SK-N-MC (cell line): ENCODE data around the gene NTRK1.

Source experiments
- DNase-seq: peaks from one replicate; pipeline ENCODE4 v3.0.0-alpha.2; 2011; ENCODE audit warnings: low read depth, low spot score
- H3K27ac ChIP-seq: fragments of 200-600 bp; sonication (generic); 2 replicates; pipeline ENCODE4 v1.5.1; 2016; ENCODE audit warnings: mixed run types
- H3K36me3 ChIP-seq: fragments of 200-600 bp; sonication (generic); 2 replicates; pipeline ENCODE4 v1.6.1; 2017; ENCODE audit warnings: antibody characterized with exemption, low read length, mixed read lengths; ENCODE audit not compliant: insufficient read depth
- H3K4me3 ChIP-seq: fragments of 200-600 bp; sonication (generic); 2 replicates; pipeline ENCODE4 v1.5.1; 2016
- H3K9ac ChIP-seq: fragments of 200-600 bp; sonication (generic); 2 replicates; pipeline ENCODE4 v1.8.0; 2017; ENCODE audit warnings: mixed run types, mixed read lengths; ENCODE audit not compliant: insufficient read length
- H3K9me3 ChIP-seq: fragments of 200-600 bp; sonication (generic); 2 replicates; pipeline ENCODE4 v1.6.1; 2017; ENCODE audit warnings: low read depth, mild to moderate bottlenecking, antibody characterized with exemption, low read length, moderate library complexity, mixed read lengths
- EZH2 ChIP-seq: fragments of 200-600 bp; sonication (generic); IDR thresholded peaks from one replicate; pipeline ENCODE4 v1.6.1; 2017; ENCODE audit warnings: antibody characterized with exemption
- FOXP2 ChIP-seq: optimal IDR thresholded peaks from 2 replicates; pipeline ENCODE3; 2011; ENCODE audit warnings: mild to moderate bottlenecking, moderate library complexity; ENCODE audit not compliant: insufficient read depth; ENCODE audit errors: extremely low read length, control extremely low read depth
- POLR2AphosphoS5 ChIP-seq: IDR thresholded peaks from 2 replicates; pipeline ENCODE4 v1.6.1; 2012; ENCODE audit warnings: mild to moderate bottlenecking, low read depth, low read length, borderline replicate concordance

NTRK1 gene

GRCh38 chr1:156848461-156849150, 12.1 kb upstream of the NTRK1 start:
- no peak for TF ChIP-seq FOXP2
- TF ChIP-seq EZH2 = no peak
- no peak for TF ChIP-seq POLR2AphosphoS5
- no peak for DNase-seq
- Histone ChIP-seq H3K4me3 (no peak overlapping the region), H3K36me3 (no peaks in the 10 kb centered on the region), H3K9me3 (no peaks in the 10 kb centered on the region), H3K27ac (no peak overlapping the region), H3K9ac (no peak overlapping the region)

DNA sequence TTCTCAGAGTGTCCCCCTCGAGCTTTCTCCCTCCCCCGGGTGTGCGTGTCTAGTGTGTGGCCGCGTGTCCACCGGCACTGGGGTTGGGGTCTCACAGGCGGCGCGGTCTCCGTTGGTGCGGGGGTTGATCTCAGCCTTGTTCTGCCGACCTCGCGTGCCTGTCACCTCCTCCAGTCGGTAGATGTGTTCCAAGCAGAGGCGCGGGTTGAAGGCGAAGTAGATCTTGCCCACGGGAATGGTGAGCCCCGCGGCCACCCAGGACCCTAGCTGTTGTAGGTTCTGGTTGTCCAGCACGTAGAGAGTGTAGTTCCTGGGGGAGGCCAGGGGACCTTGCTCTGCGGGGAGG, 11.5 kb upstream of the NTRK1 start:
- TF ChIP-seq FOXP2 = no peak
- TF ChIP-seq EZH2 = no peak
- no peak for TF ChIP-seq POLR2AphosphoS5
- Histone ChIP-seq H3K27ac (no peak overlapping the region), H3K4me3 (no peak overlapping the region), H3K9ac (no peak overlapping the region), H3K36me3 (no peaks in the 10 kb centered on the region), H3K9me3 (no peaks in the 10 kb centered on the region)
- no peak for DNase-seq

- Histone ChIP-seq H3K4me3 (no peak overlapping the region), H3K27ac (no peak overlapping the region), H3K36me3 (no peaks in the 10 kb centered on the region), H3K9ac (no peak overlapping the region), H3K9me3 (no peaks in the 10 kb centered on the region)
- DNase-seq = no peak
- TF ChIP-seq POLR2AphosphoS5 (no peak), EZH2 (no peak), FOXP2 (no peak)
Measured at GRCh38 chr1:156851779-156852417, 8.8 kb upstream of the NTRK1 start.

DNA sequence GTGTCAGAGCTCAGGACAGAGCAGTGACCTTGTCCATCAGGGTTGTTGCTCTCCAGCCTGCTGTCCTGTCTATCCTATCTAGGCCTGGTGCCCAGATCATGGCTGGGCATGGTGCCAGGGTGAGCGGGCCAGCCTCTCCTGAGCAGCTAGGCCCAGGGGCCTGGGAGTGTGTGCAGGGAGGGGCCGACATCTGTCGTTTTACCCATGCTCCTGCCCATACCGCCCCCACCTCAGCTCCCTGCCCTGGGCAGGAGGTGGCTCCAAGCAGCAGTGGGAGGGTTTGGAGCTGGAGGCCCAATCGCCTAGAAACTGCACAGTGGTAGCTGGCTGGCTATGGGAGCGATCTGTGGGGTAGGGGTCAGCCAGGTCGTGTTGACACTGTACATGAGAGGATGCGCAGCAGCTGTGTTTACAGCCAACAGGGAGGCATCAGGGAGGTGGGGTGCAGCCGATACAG, 8.2 kb upstream of the NTRK1 start:
- Histone ChIP-seq H3K9ac (no peak overlapping the region), H3K4me3 (no peak overlapping the region), H3K27ac (no peak overlapping the region), H3K9me3 (no peaks in the 10 kb centered on the region), H3K36me3 (no peaks in the 10 kb centered on the region)
- no peak for TF ChIP-seq EZH2
- no peak for DNase-seq

GRCh38 chr1:156853761-156854160, 6.9 kb upstream of the NTRK1 start:
- no peak for TF ChIP-seq EZH2
- no peak for TF ChIP-seq FOXP2
- no peak for TF ChIP-seq POLR2AphosphoS5
- Histone ChIP-seq H3K4me3 (no peak overlapping the region), H3K9ac (no peak overlapping the region), H3K36me3 (no peaks in the 10 kb centered on the region), H3K27ac (no peak overlapping the region), H3K9me3 (no peaks in the 10 kb centered on the region)
- no peak for DNase-seq

DNA sequence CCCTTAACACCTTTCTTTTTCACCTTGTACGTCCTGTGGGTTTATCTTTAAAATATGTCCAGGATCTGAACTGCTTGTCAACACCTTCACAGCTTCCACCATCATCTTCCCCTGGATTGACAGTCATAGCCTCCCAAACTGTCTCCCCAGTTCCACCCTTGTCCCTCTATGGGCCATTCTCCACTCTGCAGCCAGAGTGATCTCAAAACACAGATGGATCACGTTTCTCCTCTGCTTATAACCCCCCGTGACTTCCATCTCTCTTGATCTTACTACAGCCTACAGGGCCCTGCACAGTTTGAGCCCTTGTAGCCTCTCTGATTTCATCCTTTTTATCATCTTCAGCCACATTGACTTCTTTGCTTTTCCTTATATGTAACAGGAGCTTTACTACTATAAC, 6.0 kb upstream of the NTRK1 start:
- no peak for DNase-seq
- TF ChIP-seq FOXP2 = no peak
- TF ChIP-seq POLR2AphosphoS5 = no peak
- TF ChIP-seq EZH2 = no peak

GRCh38 chr1:156856282-156856785, 4.3 kb upstream of the NTRK1 start:
- H3K27ac ChIP-seq = no peak overlapping the region
- H3K4me3 ChIP-seq = no peak overlapping the region
- TF ChIP-seq EZH2 (no peak), FOXP2 (no peak), POLR2AphosphoS5 (no peak)
- H3K36me3 ChIP-seq = no peaks in the 10 kb centered on the region
- no peak overlapping the region for H3K9ac ChIP-seq
- DNase-seq = no peak
- H3K9me3 ChIP-seq = no peaks in the 10 kb centered on the region

More for the DNA sequence above, 6.0 kb upstream of the NTRK1 start:
- no peak overlapping the region for H3K9ac ChIP-seq
- no peak overlapping the region for H3K27ac ChIP-seq
- H3K4me3 ChIP-seq = no peak overlapping the region
- H3K36me3 ChIP-seq = no peaks in the 10 kb centered on the region
- H3K9me3 ChIP-seq = no peaks in the 10 kb centered on the region

DNA sequence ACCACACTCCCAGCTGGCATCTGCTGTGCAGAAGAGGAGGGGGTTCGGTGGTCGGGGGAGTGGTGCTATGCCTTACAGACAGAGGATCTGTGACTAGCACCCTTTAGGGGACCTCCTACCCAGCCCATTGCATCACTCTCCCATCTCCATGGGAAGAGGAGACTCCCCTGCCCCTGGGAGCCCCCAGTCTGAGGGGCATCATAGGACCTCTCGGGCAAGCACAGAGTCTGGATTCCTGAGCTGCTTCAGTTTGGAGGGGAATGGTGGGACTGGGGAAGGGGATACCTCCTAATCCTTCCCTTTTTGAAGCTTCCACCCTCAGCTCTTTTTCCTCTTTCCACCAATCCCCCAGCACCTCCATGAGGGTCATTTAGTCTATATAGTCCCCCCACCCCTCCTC, 3.1 kb upstream of the NTRK1 start:
- Histone ChIP-seq H3K9ac (no peak overlapping the region), H3K4me3 (no peak overlapping the region), H3K9me3 (no peaks in the 10 kb centered on the region), H3K36me3 (no peaks in the 10 kb centered on the region), H3K27ac (no peak overlapping the region)
- DNase-seq = no peak
- TF ChIP-seq FOXP2 (no peak), POLR2AphosphoS5 (no peak), EZH2 (no peak)

GRCh38 chr1:156858555-156858956, 2.1 kb upstream of the NTRK1 start:
- Histone ChIP-seq H3K4me3 (no peak overlapping the region), H3K27ac (no peak overlapping the region), H3K9me3 (no peaks in the 10 kb centered on the region), H3K9ac (no peak overlapping the region), H3K36me3 (no peaks in the 10 kb centered on the region)
- no peak for DNase-seq
- no peak for TF ChIP-seq POLR2AphosphoS5
- no peak for TF ChIP-seq EZH2
- TF ChIP-seq FOXP2 = no peak
